Measurements from ENCODE around the gene IFI35. TPM values are rescaled to one million over a fixed set of nuclear protein-coding genes. Genes with fewer than 3 reads are reported as not detected.
A peak's percentile ranks its signal among the peaks of the same experiment; 100 is the strongest.

IFI35 gene
- polyA plus RNA-seq, 1 of the 3 experiments (the other 2 are of a cell fraction), result 17.6 TPM

DNA sequence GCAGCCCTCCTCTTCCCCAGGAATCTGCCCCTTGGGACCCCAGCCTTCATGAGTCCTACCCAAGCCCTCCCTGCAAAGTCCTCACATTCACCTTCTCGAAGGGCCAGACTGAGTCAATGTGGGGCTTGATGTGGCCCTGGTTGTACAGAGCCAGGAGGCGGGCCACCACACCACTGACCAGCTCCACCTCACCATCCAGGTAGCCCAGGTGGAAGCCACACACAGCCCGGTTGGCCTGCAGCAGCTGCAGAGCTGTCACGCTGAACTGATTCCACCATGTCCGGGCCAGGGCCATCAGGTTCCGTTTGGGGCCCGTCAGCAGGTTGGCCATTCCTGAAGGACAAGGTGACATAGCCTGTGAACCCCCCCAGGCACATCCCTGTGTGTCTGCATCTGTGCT is 9.6 kb downstream of the IFI35 start (continued):
- TF ChIP-seq, protein P1, sequence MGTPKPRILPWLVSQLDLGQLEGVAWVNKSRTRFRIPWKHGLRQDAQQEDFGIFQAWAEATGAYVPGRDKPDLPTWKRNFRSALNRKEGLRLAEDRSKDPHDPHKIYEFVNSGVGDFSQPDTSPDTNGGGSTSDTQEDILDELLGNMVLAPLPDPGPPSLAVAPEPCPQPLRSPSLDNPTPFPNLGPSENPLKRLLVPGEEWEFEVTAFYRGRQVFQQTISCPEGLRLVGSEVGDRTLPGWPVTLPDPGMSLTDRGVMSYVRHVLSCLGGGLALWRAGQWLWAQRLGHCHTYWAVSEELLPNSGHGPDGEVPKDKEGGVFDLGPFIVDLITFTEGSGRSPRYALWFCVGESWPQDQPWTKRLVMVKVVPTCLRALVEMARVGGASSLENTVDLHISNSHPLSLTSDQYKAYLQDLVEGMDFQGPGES (IDR thresholded peaks at IDR 0.05; ENCODE audit: low read depth, low read length), result no peak
- TF ChIP-seq FOSL2 (IDR thresholded peaks at IDR 0.05; ENCODE audit: borderline replicate concordance, low read depth), result no peak

DNA sequence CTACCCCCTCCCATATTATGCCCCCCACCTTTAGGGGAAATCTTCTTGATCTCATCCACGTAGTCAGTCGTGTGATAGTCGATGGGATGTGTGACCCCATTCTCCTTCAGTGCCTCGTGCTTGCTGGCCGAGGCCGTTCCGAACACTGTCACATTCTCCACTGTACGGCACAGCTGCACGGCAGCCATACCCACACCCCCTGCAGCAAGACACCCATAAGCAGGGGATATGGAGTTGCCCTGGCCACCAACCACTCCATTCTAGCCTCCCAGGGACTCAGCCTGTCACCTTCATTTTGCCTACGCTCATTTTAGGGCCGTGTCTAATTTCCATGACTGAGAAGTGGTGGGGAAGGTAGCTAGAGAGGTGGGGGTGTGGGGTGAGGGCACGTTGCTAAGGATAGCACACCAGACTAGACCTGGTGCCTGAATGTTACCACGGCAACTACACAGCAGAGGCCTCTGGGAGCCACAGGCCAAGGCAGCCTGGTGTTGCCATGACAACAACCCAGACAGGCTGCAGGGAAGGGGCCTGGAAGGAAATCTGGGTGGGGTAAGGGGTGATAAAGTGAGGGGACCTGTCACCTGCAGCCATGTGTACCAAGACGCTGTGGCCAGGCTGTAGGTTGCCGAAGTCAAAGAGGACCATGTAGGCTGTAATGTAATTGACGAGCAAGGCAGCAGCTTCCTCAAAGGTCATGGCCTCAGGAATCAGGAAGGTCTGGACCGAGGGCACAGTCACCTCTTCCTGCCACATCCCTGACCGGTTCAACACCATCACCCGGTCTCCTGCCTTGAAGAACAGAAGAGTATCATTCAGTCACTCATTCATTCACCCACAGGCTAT is 11.6 kb downstream of the IFI35 start:
- ChIA-PET CTCF (interaction anchor here (0.7 to 2.4 kb wide), 3 partner anchors 11 to 19 kb away, joined by 3 to 9 read pairs (median 3); partner anchors contain the start of gene RPL27), POLR2A (interaction anchor here (0.7 to 1.5 kb wide), 2 partner anchors 16 to 20 kb away, joined by 3 to 7 read pairs; partner anchors contain the start of gene RPL27)
- H3K4me3 ChIP-seq (ENCODE audit: low read depth in 2 of 2, low read length in 1 of 2), result no peak overlapping the region
- H3F3A ChIP-seq (replicated peaks; ENCODE audit: insufficient read depth), result no peaks in the 10 kb centered on the region
- no peaks in the 10 kb centered on the region for H3K9me2 ChIP-seq
- no peak overlapping the region for H3K9ac ChIP-seq
- 0 out of 2 replicates have a peak, but pooled peaks cover 6% of the 10 kb centered on the region for H4K20me1 ChIP-seq (ENCODE audit: insufficient read depth)
- peaks cover 0 to 26% of the 10 kb centered on the region in 2 experiments; a peak in 2 of 4 replicates for H3K4me1 ChIP-seq (ENCODE audit: control insufficient read depth in 1 of 2, insufficient read depth in 2 of 2, low read depth in 1 of 2, low read length in 1 of 2)
- TF ChIP-seq RFX5 (IDR thresholded peaks at IDR 0.05; ENCODE audit: low read length), result peak; percentile 87
- no peak for TF ChIP-seq RXRA (IDR thresholded peaks at IDR 0.05; ENCODE audit: borderline replicate concordance, low read depth)
- TF ChIP-seq FOSL2 (IDR thresholded peaks at IDR 0.05; ENCODE audit: borderline replicate concordance, low read depth), result no peak
- TF ChIP-seq MXI1 (IDR thresholded peaks at IDR 0.05; ENCODE audit: low read depth, low read length), result peak; percentile 85
- no peak for TF ChIP-seq NRF1 (IDR thresholded peaks at IDR 0.05; ENCODE audit: low read depth, low read length)
- TF ChIP-seq, protein P2, sequence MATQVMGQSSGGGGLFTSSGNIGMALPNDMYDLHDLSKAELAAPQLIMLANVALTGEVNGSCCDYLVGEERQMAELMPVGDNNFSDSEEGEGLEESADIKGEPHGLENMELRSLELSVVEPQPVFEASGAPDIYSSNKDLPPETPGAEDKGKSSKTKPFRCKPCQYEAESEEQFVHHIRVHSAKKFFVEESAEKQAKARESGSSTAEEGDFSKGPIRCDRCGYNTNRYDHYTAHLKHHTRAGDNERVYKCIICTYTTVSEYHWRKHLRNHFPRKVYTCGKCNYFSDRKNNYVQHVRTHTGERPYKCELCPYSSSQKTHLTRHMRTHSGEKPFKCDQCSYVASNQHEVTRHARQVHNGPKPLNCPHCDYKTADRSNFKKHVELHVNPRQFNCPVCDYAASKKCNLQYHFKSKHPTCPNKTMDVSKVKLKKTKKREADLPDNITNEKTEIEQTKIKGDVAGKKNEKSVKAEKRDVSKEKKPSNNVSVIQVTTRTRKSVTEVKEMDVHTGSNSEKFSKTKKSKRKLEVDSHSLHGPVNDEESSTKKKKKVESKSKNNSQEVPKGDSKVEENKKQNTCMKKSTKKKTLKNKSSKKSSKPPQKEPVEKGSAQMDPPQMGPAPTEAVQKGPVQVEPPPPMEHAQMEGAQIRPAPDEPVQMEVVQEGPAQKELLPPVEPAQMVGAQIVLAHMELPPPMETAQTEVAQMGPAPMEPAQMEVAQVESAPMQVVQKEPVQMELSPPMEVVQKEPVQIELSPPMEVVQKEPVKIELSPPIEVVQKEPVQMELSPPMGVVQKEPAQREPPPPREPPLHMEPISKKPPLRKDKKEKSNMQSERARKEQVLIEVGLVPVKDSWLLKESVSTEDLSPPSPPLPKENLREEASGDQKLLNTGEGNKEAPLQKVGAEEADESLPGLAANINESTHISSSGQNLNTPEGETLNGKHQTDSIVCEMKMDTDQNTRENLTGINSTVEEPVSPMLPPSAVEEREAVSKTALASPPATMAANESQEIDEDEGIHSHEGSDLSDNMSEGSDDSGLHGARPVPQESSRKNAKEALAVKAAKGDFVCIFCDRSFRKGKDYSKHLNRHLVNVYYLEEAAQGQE (IDR thresholded peaks at IDR 0.05; ENCODE audit: low read depth, low read length), result no peak
- TF ChIP-seq GATA2 (CRISPR knock-in tag; IDR thresholded peaks at IDR 0.05), result no peak
- no peak for TF ChIP-seq MEF2A (IDR thresholded peaks at IDR 0.05; ENCODE audit: borderline replicate concordance, low read depth)
- H3K27ac ChIP-seq (ENCODE audit: low read depth in 2 of 2, low read length in 1 of 2), result peak overlapping the region in 1 of 2 experiments; percentile 85; a peak in 2 of 4 replicates
- H2AFZ ChIP-seq (ENCODE audit: low read depth), result no peak overlapping the region
- H3K36me3 ChIP-seq (replicated peaks in 1 of 2; ENCODE audit: control insufficient read depth in 1 of 2, insufficient read depth in 2 of 2, low read length in 1 of 2), result peaks cover 15 to 29% of the 10 kb centered on the region in 2 experiments
- no peak overlapping the region for H3K4me2 ChIP-seq
- peaks cover 31% of the 10 kb centered on the region for H3K79me2 ChIP-seq (ENCODE audit: insufficient read depth)
- 80% methylated on average over 19 of the region's 19 CpGs for WGBS (ENCODE audit: low lambda C conversion rate)
- no peaks in the 10 kb centered on the region for H3K9me3 ChIP-seq
- no peaks in the 10 kb centered on the region for H3K27me3 ChIP-seq (ENCODE audit: insufficient read depth)
- DNase-seq, result peak; percentile 82

Measured in SK-N-SH (cell line).